GM19395 (cell line): ENCODE data around the gene PHACTR1.

Source experiments
- ATAC-seq: cut with Tn5 transposase; IDR thresholded peaks from one replicate; pipeline ENCODE4 v1.9.1; 2021; ENCODE audit warnings: mild to moderate bottlenecking, moderate library complexity; ENCODE audit not compliant: unreplicated experiment

The PHACTR1 gene

GRCh38 chr6:12892151-12892550, 175.6 kb downstream of the PHACTR1 start:
- no peak for ATAC-seq

GRCh38 chr6:12893036-12893435, 176.5 kb downstream of the PHACTR1 start:
- no peak for ATAC-seq

- no peak for ATAC-seq
These were observed 179.2 kb downstream of the PHACTR1 start for GRCh38 chr6:12895721-12896120.

- ATAC-seq, result no peak
These were observed 179.7 kb downstream of the PHACTR1 start for GRCh38 chr6:12896208-12896733.

- no peak for ATAC-seq
These were observed 182.0 kb downstream of the PHACTR1 start for GRCh38 chr6:12898603-12899002.

GRCh38 chr6:12899046-12899833, 182.7 kb downstream of the PHACTR1 start:
- ATAC-seq, result no peak

- no peak for ATAC-seq
These were observed 186.7 kb downstream of the PHACTR1 start for GRCh38 chr6:12903246-12903645.

- no peak for ATAC-seq
These were observed 193.3 kb downstream of the PHACTR1 start for GRCh38 chr6:12909833-12910232.

GRCh38 chr6:12911427-12911826, 194.9 kb downstream of the PHACTR1 start:
- no peak for ATAC-seq

GRCh38 chr6:12913201-12913600, 196.6 kb downstream of the PHACTR1 start:
- no peak for ATAC-seq

GRCh38 chr6:12916006-12916405, 199.4 kb downstream of the PHACTR1 start:
- ATAC-seq, result no peak

- no peak for ATAC-seq
These were observed 200.0 kb downstream of the PHACTR1 start for GRCh38 chr6:12916420-12917136.

- ATAC-seq, result no peak
These were observed 204.9 kb downstream of the PHACTR1 start for GRCh38 chr6:12921467-12921866.

GRCh38 chr6:12923644-12924235, 207.2 kb downstream of the PHACTR1 start:
- no peak for ATAC-seq

- ATAC-seq, result no peak
These were observed 208.3 kb downstream of the PHACTR1 start for GRCh38 chr6:12924911-12925310.

- ATAC-seq, result no peak
These were observed 211.2 kb downstream of the PHACTR1 start for GRCh38 chr6:12927746-12928145.

GRCh38 chr6:12929678-12930077, 213.1 kb downstream of the PHACTR1 start:
- no peak for ATAC-seq

- no peak for ATAC-seq
These were observed 215.1 kb downstream of the PHACTR1 start for GRCh38 chr6:12931639-12932038.

GRCh38 chr6:12935637-12936036, 219.1 kb downstream of the PHACTR1 start:
- no peak for ATAC-seq

- no peak for ATAC-seq
These were observed 221.4 kb downstream of the PHACTR1 start for GRCh38 chr6:12937971-12938370.

GRCh38 chr6:12939314-12939713, 222.7 kb downstream of the PHACTR1 start:
- ATAC-seq, result no peak

GRCh38 chr6:12941422-12941821, 224.9 kb downstream of the PHACTR1 start:
- no peak for ATAC-seq
